Vagina (tissue), 2 donors: Measurements from ENCODE around the gene SGK2.

Source experiments
- CTCF ChIP-seq, 3 experiments: fragments of 450-650 bp in 2 of 3; fragments of 200-600 bp in 1 of 3; sonication (generic) in 1 of 3; IDR thresholded peaks; one replicate each; pipeline ENCODE4 v1.5.1; 2017 to 2019; ENCODE audit warnings: antibody characterized with exemption in 3 of 3, mild to moderate bottlenecking in 2 of 3, moderate library complexity in 2 of 3
- POLR2A ChIP-seq, 2 donors: fragments of 450-650 bp; IDR thresholded peaks; one replicate each; pipeline ENCODE4 v1.6.1; 2017; ENCODE audit warnings: antibody characterized with exemption in 2 of 2, mild to moderate bottlenecking in 2 of 2, moderate library complexity in 2 of 2

DNA sequence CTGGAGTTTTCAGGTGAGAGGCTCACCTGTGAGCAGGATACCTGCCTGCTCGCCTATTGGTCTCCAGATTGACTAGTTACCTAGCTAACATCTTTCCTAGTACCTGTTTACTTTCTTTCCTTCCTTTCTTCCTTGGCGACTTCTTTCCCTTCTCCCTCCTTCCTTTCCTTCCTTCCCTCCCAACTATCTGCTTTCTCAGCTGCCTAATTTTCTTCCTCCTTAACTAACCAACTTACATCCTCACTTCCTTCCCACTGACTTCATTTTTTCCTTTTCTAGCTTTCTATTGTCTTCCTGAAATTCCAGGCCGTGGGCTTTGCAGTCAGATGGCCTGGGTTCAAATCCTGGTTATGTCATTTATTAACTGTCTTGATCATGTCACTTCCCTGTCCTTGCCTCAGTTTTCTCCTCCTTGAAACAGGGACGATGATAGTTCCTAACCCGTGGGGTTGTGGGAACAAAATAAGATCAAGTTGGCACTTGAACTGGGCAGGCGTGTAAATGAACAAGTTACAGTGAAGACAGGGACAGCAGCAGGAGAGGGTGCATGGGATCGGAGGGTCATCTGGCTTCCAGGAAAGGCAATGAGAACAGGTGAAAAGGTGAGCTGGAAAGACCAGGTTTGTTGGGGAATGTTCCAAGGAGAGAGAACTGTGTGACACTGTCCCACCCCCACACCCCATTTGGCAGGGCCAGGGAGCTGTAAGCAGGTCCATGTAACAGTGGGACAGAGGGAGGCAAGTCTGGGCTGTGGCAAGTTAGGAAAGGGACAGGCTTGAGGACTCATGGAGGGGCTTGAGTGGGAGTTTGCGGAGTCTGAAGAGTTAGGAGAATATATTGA, 540 bp downstream of the SGK2 start:
- TF ChIP-seq CTCF (IDR thresholded peaks at IDR 0.05): no peak
- no peak for TF ChIP-seq POLR2A (IDR thresholded peaks at IDR 0.05)
